ENCODE results near the gene TULP4.

- no peak for TF ChIP-seq CTCF (optimal IDR thresholded peaks at IDR 0.05 in 1 of 3, IDR thresholded peaks at IDR 0.05 in 1 of 3, conservative IDR thresholded peaks at IDR 0.05 in 1 of 3; ENCODE audit: extremely low read depth in 1 of 3, insufficient read depth in 2 of 3, low read length in 3 of 3)
- TF ChIP-seq EZH2 (IDR thresholded peaks at IDR 0.05; ENCODE audit: low read length), result no peak
These were observed 77.1 kb downstream of the TULP4 start for GRCh38 chr6:158389193-158389919.

Measured in keratinocyte (primary cell).